Erythroblast (primary cell): ENCODE data around the gene CXXC5.

Experiments
- GATA1 ChIP-seq: IDR thresholded peaks from 2 replicates; pipeline ENCODE4 v1.6.1; 2011; ENCODE audit warnings: low read depth, mild to moderate bottlenecking, control low read depth, low read length, moderate library complexity
- POLR2A ChIP-seq: IDR thresholded peaks from 2 replicates; pipeline ENCODE4 v1.6.1; 2011; ENCODE audit warnings: mild to moderate bottlenecking, low read length

GRCh38 chr5:139675213-139675612 lies 27.1 kb downstream of the CXXC5 start:
- TF ChIP-seq POLR2A, result no peak
- no peak for TF ChIP-seq GATA1
